Osteoblast (primary cell): ENCODE results near the gene MAP2K1. TPM values are rescaled to one million over a fixed set of nuclear protein-coding genes. Genes with fewer than 3 reads are reported as not detected.

Experiments used
- DNase-seq: peaks from one replicate; pipeline ENCODE4 v3.0.0; 2011; ENCODE audit warnings: low spot score, mixed read lengths; ENCODE audit not compliant: insufficient read length; ENCODE audit errors: missing footprints
- H2AFZ ChIP-seq: 2 replicates; pipeline ENCODE4 v1.6.0; 2011; ENCODE audit warnings: mild to moderate bottlenecking, low read length
- H3K27ac ChIP-seq: 2 replicates; pipeline ENCODE4 v1.5.1; 2011; ENCODE audit warnings: mild to moderate bottlenecking, low read depth, low read length, moderate library complexity
- H3K27me3 ChIP-seq: 2 replicates; pipeline ENCODE4 v1.6.0; 2012; ENCODE audit warnings: mild to moderate bottlenecking, control low read depth, inconsistent platforms, low read length, moderate library complexity; ENCODE audit not compliant: insufficient read depth
- H3K36me3 ChIP-seq: 2 replicates; pipeline ENCODE4 v1.5.1; 2011; ENCODE audit warnings: mild to moderate bottlenecking, low read length, control low read depth, moderate library complexity; ENCODE audit not compliant: insufficient read depth
- H3K4me1 ChIP-seq: 2 replicates; pipeline ENCODE4 v1.5.1; 2011; ENCODE audit warnings: mild to moderate bottlenecking, low read length, control low read depth, moderate library complexity; ENCODE audit not compliant: insufficient read depth
- H3K4me2 ChIP-seq: 2 replicates; pipeline ENCODE4 v1.6.0; 2011; ENCODE audit warnings: mild to moderate bottlenecking, low read length; ENCODE audit not compliant: insufficient read depth
- H3K4me3 ChIP-seq: fragments of 200-600 bp; sonication (generic); 3 replicates; pipeline ENCODE4 v1.5.1; 2012; ENCODE audit warnings: mild to moderate bottlenecking, low read length, inconsistent platforms; ENCODE audit not compliant: insufficient read depth
- H3K79me2 ChIP-seq: 2 replicates; pipeline ENCODE4 v1.6.0; 2012; ENCODE audit warnings: mild to moderate bottlenecking, low read length, control low read depth, inconsistent platforms; ENCODE audit not compliant: insufficient read depth
- H3K9me3 ChIP-seq: 2 replicates; pipeline ENCODE4 v1.5.1; 2011; ENCODE audit warnings: low read depth, low read length, control low read depth
- H4K20me1 ChIP-seq: 2 replicates; pipeline ENCODE4 v1.6.0; 2012; ENCODE audit warnings: mild to moderate bottlenecking, low read length, control low read depth; ENCODE audit not compliant: insufficient read depth
- CTCF ChIP-seq: IDR thresholded peaks from 2 replicates; pipeline ENCODE4 v1.5.1; 2011; ENCODE audit warnings: mild to moderate bottlenecking, low read depth, low read length, moderate library complexity; ENCODE audit errors: extremely low read depth
- total RNA-seq: library from RNA; depleted of rRNA; stranded (reverse); fragments of >200 nt; gene quantifications from 2 replicates; pipeline ENCODE4 v1.2.3, GENCODE V29; 2012

MAP2K1 gene
- total RNA-seq, 1 donor: 19.2 TPM

DNA sequence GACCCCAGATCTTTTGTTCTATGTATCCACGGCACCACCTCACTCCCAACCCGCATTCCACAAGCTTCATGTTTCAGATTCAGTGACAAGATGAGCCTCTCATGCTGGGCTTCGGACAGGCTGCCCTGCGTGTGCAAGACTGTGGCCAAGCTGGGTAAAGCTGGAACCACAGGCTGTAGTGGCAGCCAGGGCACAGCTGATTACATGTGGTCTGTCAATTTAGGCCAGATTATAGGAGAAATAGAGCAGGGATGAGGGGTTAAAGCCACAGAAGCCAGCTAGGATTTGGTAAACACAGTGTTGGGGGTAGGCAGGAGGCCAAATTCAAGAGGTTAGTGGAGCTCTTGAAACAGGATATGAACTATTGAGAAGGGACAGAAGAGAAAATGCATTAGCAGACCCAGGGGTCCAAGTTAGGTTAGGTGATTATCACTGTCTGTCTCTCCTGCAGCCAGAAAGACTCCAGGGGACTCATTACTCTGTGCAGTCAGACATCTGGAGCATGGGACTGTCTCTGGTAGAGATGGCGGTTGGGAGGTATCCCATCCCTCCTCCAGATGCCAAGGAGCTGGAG is 97.9 kb downstream of the MAP2K1 start:
- Histone ChIP-seq H3K27me3 (no peaks in the 10 kb centered on the region), H2AFZ (no peak overlapping the region), H3K4me1 (peaks cover 9% of the 10 kb centered on the region), H3K4me3 (no peak overlapping the region), H3K79me2 (peaks cover 3% of the 10 kb centered on the region), H3K36me3 (peaks cover 56% of the 10 kb centered on the region), H3K27ac (no peak overlapping the region), H4K20me1 (peaks cover 32% of the 10 kb centered on the region), H3K9me3 (no peaks in the 10 kb centered on the region), H3K4me2 (no peak overlapping the region)
- no peak for TF ChIP-seq CTCF
- DNase-seq: no peak

- Histone ChIP-seq H3K27ac (no peak overlapping the region), H3K4me1 (peaks cover 9% of the 10 kb centered on the region), H3K4me2 (no peak overlapping the region), H3K79me2 (peaks cover 3% of the 10 kb centered on the region), H2AFZ (no peak overlapping the region), H3K4me3 (no peak overlapping the region), H3K36me3 (peaks cover 68% of the 10 kb centered on the region), H4K20me1 (peaks cover 22% of the 10 kb centered on the region), H3K9me3 (no peaks in the 10 kb centered on the region), H3K27me3 (no peaks in the 10 kb centered on the region)
- DNase-seq: no peak
- TF ChIP-seq CTCF: no peak
Measured at GRCh38 chr15:66486887-66487286, 100.2 kb downstream of the MAP2K1 start.

DNA sequence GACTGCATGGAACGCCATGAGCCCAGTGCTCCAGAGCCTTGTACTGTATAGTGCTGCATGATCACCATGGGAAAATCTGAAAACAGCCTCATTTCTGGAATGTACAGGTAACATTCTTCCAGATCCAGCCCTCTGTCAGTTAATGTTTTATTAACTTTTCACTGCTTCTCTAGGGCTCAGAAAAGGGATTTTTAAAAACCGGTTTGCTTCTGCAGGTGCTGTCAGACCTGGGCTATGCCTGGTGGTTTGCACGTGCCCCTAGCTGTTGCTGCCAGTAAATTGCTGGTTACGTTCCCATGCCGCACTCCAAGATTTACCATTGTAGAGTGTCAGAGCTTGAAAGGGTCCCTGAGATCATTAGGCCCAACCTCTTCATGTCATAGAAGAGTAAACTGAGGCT is 101.8 kb downstream of the MAP2K1 start:
- Histone ChIP-seq H3K36me3 (peaks cover 69% of the 10 kb centered on the region), H3K4me3 (no peak overlapping the region), H2AFZ (no peak overlapping the region), H3K79me2 (peaks cover 3% of the 10 kb centered on the region), H3K27ac (no peak overlapping the region), H3K4me2 (no peak overlapping the region), H4K20me1 (peaks cover 15% of the 10 kb centered on the region), H3K4me1 (peaks cover 3% of the 10 kb centered on the region), H3K9me3 (no peaks in the 10 kb centered on the region), H3K27me3 (no peaks in the 10 kb centered on the region)
- DNase-seq: no peak
- no peak for TF ChIP-seq CTCF

- DNase-seq: peak; percentile 86
- H3K4me1 ChIP-seq: peaks cover 3% of the 10 kb centered on the region
- H3K9me3 ChIP-seq: no peaks in the 10 kb centered on the region
- no peak overlapping the region for H2AFZ ChIP-seq
- H3K79me2 ChIP-seq: peaks cover 3% of the 10 kb centered on the region
- H4K20me1 ChIP-seq: peaks cover 15% of the 10 kb centered on the region
- H3K4me3 ChIP-seq: no peak overlapping the region
- TF ChIP-seq CTCF: no peak
- no peaks in the 10 kb centered on the region for H3K27me3 ChIP-seq
- H3K4me2 ChIP-seq: no peak overlapping the region
- peaks cover 77% of the 10 kb centered on the region for H3K36me3 ChIP-seq
- no peak overlapping the region for H3K27ac ChIP-seq
Measured at GRCh38 chr15:66489179-66489791, 102.6 kb downstream of the MAP2K1 start.
